OCI-LY3 (cell line): ENCODE measurements around the gene LRRC4C.

ENCODE experiments used
- EZH2phosphoT487 ChIP-seq: fragments of 200-600 bp; shearing (Covaris generic); IDR thresholded peaks from 2 replicates; pipeline ENCODE4 v1.6.1; 2018; ENCODE audit warnings: antibody characterized with exemption, mixed run types, low read depth
- TF ChIP-seq, protein P1 (sequence below): fragments of 200-600, 300-600 bp; sonication (generic); IDR thresholded peaks from 2 replicates; pipeline ENCODE4 v1.5.1; 2014; ENCODE audit warnings: antibody characterized with exemption, low read length, low read depth

- TF ChIP-seq, protein P1, sequence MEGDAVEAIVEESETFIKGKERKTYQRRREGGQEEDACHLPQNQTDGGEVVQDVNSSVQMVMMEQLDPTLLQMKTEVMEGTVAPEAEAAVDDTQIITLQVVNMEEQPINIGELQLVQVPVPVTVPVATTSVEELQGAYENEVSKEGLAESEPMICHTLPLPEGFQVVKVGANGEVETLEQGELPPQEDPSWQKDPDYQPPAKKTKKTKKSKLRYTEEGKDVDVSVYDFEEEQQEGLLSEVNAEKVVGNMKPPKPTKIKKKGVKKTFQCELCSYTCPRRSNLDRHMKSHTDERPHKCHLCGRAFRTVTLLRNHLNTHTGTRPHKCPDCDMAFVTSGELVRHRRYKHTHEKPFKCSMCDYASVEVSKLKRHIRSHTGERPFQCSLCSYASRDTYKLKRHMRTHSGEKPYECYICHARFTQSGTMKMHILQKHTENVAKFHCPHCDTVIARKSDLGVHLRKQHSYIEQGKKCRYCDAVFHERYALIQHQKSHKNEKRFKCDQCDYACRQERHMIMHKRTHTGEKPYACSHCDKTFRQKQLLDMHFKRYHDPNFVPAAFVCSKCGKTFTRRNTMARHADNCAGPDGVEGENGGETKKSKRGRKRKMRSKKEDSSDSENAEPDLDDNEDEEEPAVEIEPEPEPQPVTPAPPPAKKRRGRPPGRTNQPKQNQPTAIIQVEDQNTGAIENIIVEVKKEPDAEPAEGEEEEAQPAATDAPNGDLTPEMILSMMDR, result no peak
- TF ChIP-seq EZH2phosphoT487, result no peak
Observed at GRCh38 chr11:40178470-40178869, 1281.0 kb downstream of the LRRC4C start.
